Adrenal gland (tissue), 12 donors: ENCODE measurements around the gene POLK. TPM values are rescaled to one million over a fixed set of nuclear protein-coding genes. Genes with fewer than 3 reads are reported as not detected.

Experiments used
- DNase-seq, 7 donors: peaks; one replicate each; pipeline ENCODE4 v3.0.0-alpha.2; 2019 to 2020
- H3K27ac ChIP-seq, 5 donors: fragments of 200-600 bp; sonication (generic) in 4 of 5; 1 replicate in 3 of 5; 2 replicates in 2 of 5; pipeline versions ENCODE4 v1.5.1 to v1.8.0; 2016 to 2020; ENCODE audit warnings: mild to moderate bottlenecking in 1 of 5
- H3K27me3 ChIP-seq: fragments of 200-600 bp; 2 replicates; pipeline ENCODE4 v1.8.0; 2021
- H3K36me3 ChIP-seq, 2 donors: fragments of 200-600 bp; replicated peaks in 1 of 2; 1 replicate in 1 of 2; 2 replicates in 1 of 2; pipeline versions ENCODE4 v1.5.1 to v1.8.0; 2018 to 2022
- H3K4me1 ChIP-seq, 2 donors: fragments of 200-600 bp; replicated peaks in 1 of 2; 1 replicate in 1 of 2; 2 replicates in 1 of 2; pipeline versions ENCODE4 v1.5.1 to v1.8.0; 2018 to 2021
- H3K4me3 ChIP-seq, 4 donors: fragments of 200-600 bp; sonication (generic) in 3 of 4; one replicate each; pipeline ENCODE4 v1.5.1; 2016 to 2018
- H3K9me3 ChIP-seq, 3 donors: fragments of 200-600 bp; sonication (generic) in 1 of 3; replicated peaks in 1 of 3; 1 replicate in 2 of 3; 2 replicates in 1 of 3; pipeline versions ENCODE4 v1.5.1 to v1.8.0; 2016 to 2021
- CTCF ChIP-seq, 6 experiments: fragments of 450-650 bp in 4 of 6; fragments of 200-600 bp in 2 of 6; sonication (generic) in 1 of 6; IDR thresholded peaks; 1 replicate in 5 of 6; 2 replicates in 1 of 6; pipeline versions ENCODE4 v1.5.1 to v1.8.0; 2016 to 2021; ENCODE audit warnings: antibody characterized with exemption in 6 of 6, mild to moderate bottlenecking in 2 of 6, moderate library complexity in 1 of 6
- POLR2A ChIP-seq, 2 donors: fragments of 450-650 bp; IDR thresholded peaks; one replicate each; pipeline ENCODE4 v1.6.1; 2017; ENCODE audit warnings: antibody characterized with exemption in 2 of 2, mild to moderate bottlenecking in 2 of 2, moderate library complexity in 1 of 2
- WGBS, 4 donors: extraction: QIAGEN DNeasy Blood & Tissue Kit in 2 of 4; methylation state at CpG; one replicate each; pipeline versions ENCODE4 v1.1.5 to v1.1.7; 2013 to 2017; 5-methylcytosine and 5-hydroxymethylcytosine counted together
- intact Hi-C, 2 donors: fragments of 100-400 bp; cut with DNase I; formaldehyde crosslinking; loops; one replicate each; pipeline versions ENCODE4 v1.14.1 to v1.15.0; 2022 to 2023
- polyA plus RNA-seq, 3 donors: library from polyadenylated mRNA; stranded (reverse); fragments of 200-250 nt in 2 of 3; fragments of 350-450 nt in 1 of 3; fragmentation: Illumina TruSeq in 1 of 3; extraction: RNeasy Lipid Tissue Mini Kit (QIAGEN cat#74804) in 1 of 3; gene quantifications; one replicate each; pipeline ENCODE4 v1.2.3, GENCODE V29; 2013 to 2014
- total RNA-seq, 9 donors: library from RNA; depleted of rRNA in 4 of 9; stranded (reverse); fragments of >200 nt in 4 of 9; fragments of 120-200 nt in 1 of 9; fragmentation: NEBNext Ultra II Directional in 1 of 9; extraction: Animal tissue kit (Norgen Biotek cat#: 25700) in 1 of 9; gene quantifications; one replicate each; pipeline versions ENCODE4 v1.1.0 to v1.2.4, GENCODE V29; 2013 to 2023
- donor health status: healthy with polysubstance abuse.
- donor health status: Bipolar disorder and iron deficiency.
- donor health status: DM: yes; HTN: yes; CAD: no.
- donor health status: DM: no; HTN: no; CAD: no.
- donor health status: DM: no; HTN: no; CAD: no.
- donor health status: DM: yes; HTN: yes; CAD: no.

Gene POLK
- total and polyA plus RNA-seq, 12 donors: 6.9 to 63.6 (median 36.5) TPM

GRCh38 chr5:75623846-75624245, 112.2 kb downstream of the POLK start:
- Histone ChIP-seq H3K27me3 (no peaks in the 10 kb centered on the region), H3K4me1 (peaks cover 0 to 11% of the 10 kb centered on the region in 2 donors), H3K27ac (no peak overlapping the region), H3K36me3 (no peaks in the 10 kb centered on the region), H3K4me3 (no peak overlapping the region), H3K9me3 (peaks cover 0 to 7% (median 0%) of the 10 kb centered on the region in 3 donors)
- no peak for TF ChIP-seq POLR2A (IDR thresholded peaks at IDR 0.05)
- no peak for TF ChIP-seq CTCF (IDR thresholded peaks at IDR 0.05)
- DNase-seq: no peak
- intact Hi-C loops: no loop called here

GRCh38 chr5:75626959-75627358, 115.3 kb downstream of the POLK start:
- Histone ChIP-seq H3K4me3 (no peak overlapping the region), H3K36me3 (no peaks in the 10 kb centered on the region), H3K27ac (no peak overlapping the region), H3K9me3 (peaks cover 0 to 7% (median 0%) of the 10 kb centered on the region in 3 donors), H3K4me1 (no peaks in the 10 kb centered on the region), H3K27me3 (no peaks in the 10 kb centered on the region)
- TF ChIP-seq CTCF (IDR thresholded peaks at IDR 0.05): no peak
- intact Hi-C loops: no loop called here
- DNase-seq: no peak

- no peak for DNase-seq
- TF ChIP-seq CTCF (IDR thresholded peaks at IDR 0.05) (no peak), POLR2A (IDR thresholded peaks at IDR 0.05) (no peak)
- WGBS, 4 donors: 94 to 100% (median 99%) methylated on average over 1 of the region's 1 CpG
- intact Hi-C loops: no loop called here
- Histone ChIP-seq H3K4me3 (no peak overlapping the region), H3K27ac (no peak overlapping the region), H3K36me3 (no peaks in the 10 kb centered on the region), H3K9me3 (peaks cover 0 to 7% (median 0%) of the 10 kb centered on the region in 3 donors), H3K4me1 (no peaks in the 10 kb centered on the region), H3K27me3 (no peaks in the 10 kb centered on the region)
These were observed 116.1 kb downstream of the POLK start for GRCh38 chr5:75627801-75628200.

GRCh38 chr5:75630875-75631274, 119.2 kb downstream of the POLK start:
- Histone ChIP-seq H3K4me3 (no peak overlapping the region), H3K36me3 (no peaks in the 10 kb centered on the region), H3K27ac (no peak overlapping the region), H3K27me3 (no peaks in the 10 kb centered on the region), H3K4me1 (no peaks in the 10 kb centered on the region), H3K9me3 (no peaks in the 10 kb centered on the region)
- no peak for DNase-seq
- no peak for TF ChIP-seq POLR2A (IDR thresholded peaks at IDR 0.05)
- TF ChIP-seq CTCF (IDR thresholded peaks at IDR 0.05): no peak
- 88 to 95% (median 92%) methylated on average over 2 of the region's 2 CpGs for WGBS, 4 donors
- intact Hi-C loops: no loop called here
